Endothelial cell of umbilical vein (primary cell): ENCODE measurements around the gene CFAP45.

Source experiments
- EZH2 ChIP-seq: IDR thresholded peaks from 2 replicates; pipeline ENCODE4 v1.6.1; 2012; ENCODE audit warnings: borderline replicate concordance, low read depth, mild to moderate bottlenecking, moderate library complexity, low read length, inconsistent platforms; ENCODE audit not compliant: severe bottlenecking
- MYC ChIP-seq: IDR thresholded peaks from one replicate; pipeline ENCODE4 v1.6.1; 2011; ENCODE audit warnings: mild to moderate bottlenecking, low read depth, low read length
- POLR2A ChIP-seq: IDR thresholded peaks from 2 replicates; pipeline ENCODE4 v1.6.1; 2012; ENCODE audit warnings: low read depth, mild to moderate bottlenecking, control low read depth, low read length
- POLR2AphosphoS5 ChIP-seq: IDR thresholded peaks from 2 replicates; pipeline ENCODE4 v1.6.1; 2012; ENCODE audit warnings: low read depth, mild to moderate bottlenecking, control low read depth, low read length, moderate library complexity; ENCODE audit not compliant: insufficient read depth
- TF ChIP-seq, protein P1 (sequence below), 2 donors: IDR thresholded peaks; 1 replicate in 1 of 2; 2 replicates in 1 of 2; pipeline ENCODE4 v1.5.1; 2011; ENCODE audit warnings: low read length in 2 of 2, mild to moderate bottlenecking in 2 of 2, moderate library complexity in 2 of 2, control low read depth in 1 of 2, inconsistent platforms in 1 of 2, low read depth in 1 of 2; ENCODE audit not compliant: insufficient read depth in 1 of 2; ENCODE audit errors: extremely low read depth in 1 of 2
- TF ChIP-seq, protein P2 (sequence below): IDR thresholded peaks from 2 replicates; pipeline ENCODE4 v1.6.1; 2011; ENCODE audit not compliant: insufficient read depth, insufficient read length

DNA sequence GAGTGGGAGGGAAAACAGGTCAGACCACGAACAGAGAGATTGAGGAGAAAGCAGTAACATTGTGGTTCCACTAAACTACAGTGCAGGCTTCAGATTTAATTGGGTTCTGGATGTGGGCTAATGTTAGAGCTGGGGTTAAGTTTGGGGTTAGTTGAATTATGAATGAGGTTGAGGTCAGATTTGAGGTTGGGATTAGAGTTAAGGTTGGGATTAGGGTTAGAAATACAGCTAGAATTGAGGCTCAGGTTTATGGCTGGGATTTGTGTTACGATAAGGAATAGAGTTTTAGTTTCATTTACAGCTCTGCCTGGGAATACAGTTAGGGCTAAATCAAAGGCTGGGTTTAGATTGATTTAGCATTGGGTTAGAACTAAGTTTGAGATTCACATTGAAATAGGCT, 35.7 kb downstream of the CFAP45 start:
- TF ChIP-seq, protein P1, sequence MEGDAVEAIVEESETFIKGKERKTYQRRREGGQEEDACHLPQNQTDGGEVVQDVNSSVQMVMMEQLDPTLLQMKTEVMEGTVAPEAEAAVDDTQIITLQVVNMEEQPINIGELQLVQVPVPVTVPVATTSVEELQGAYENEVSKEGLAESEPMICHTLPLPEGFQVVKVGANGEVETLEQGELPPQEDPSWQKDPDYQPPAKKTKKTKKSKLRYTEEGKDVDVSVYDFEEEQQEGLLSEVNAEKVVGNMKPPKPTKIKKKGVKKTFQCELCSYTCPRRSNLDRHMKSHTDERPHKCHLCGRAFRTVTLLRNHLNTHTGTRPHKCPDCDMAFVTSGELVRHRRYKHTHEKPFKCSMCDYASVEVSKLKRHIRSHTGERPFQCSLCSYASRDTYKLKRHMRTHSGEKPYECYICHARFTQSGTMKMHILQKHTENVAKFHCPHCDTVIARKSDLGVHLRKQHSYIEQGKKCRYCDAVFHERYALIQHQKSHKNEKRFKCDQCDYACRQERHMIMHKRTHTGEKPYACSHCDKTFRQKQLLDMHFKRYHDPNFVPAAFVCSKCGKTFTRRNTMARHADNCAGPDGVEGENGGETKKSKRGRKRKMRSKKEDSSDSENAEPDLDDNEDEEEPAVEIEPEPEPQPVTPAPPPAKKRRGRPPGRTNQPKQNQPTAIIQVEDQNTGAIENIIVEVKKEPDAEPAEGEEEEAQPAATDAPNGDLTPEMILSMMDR (IDR thresholded peaks at IDR 0.05; ENCODE audit: extremely low read depth in 1 of 2, insufficient read depth in 1 of 2, low read depth in 1 of 2, low read length in 2 of 2), result no peak
- no peak for TF ChIP-seq POLR2AphosphoS5
- no peak for TF ChIP-seq EZH2
- TF ChIP-seq, protein P2, sequence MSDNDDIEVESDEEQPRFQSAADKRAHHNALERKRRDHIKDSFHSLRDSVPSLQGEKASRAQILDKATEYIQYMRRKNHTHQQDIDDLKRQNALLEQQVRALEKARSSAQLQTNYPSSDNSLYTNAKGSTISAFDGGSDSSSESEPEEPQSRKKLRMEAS, result no peak
- TF ChIP-seq MYC, result no peak
- TF ChIP-seq POLR2A, result no peak
